Kidney epithelial cell (primary cell): ENCODE results near the gene ZFAND3. TPM values are rescaled to one million over a fixed set of nuclear protein-coding genes. Genes with fewer than 3 reads are reported as not detected.
"Not testable (repeated sequence)": the region's sequence is repeated elsewhere in the genome, so short reads cannot be mapped to it uniquely, and the experiment has no call there.

Experiments used
- DNase-seq: peaks from one replicate; pipeline ENCODE4 v3.0.0-alpha.2; 2010; ENCODE audit warnings: low read depth
- H3K27me3 ChIP-seq: 2 replicates; pipeline ENCODE4 v1.6.0; 2011; ENCODE audit warnings: low read length; ENCODE audit not compliant: control insufficient read depth, insufficient read depth
- H3K36me3 ChIP-seq: 2 replicates; pipeline ENCODE4 v1.5.1; 2011; ENCODE audit warnings: low read length; ENCODE audit not compliant: control insufficient read depth, insufficient read depth
- H3K4me3 ChIP-seq: 2 replicates; pipeline ENCODE4 v1.5.1; 2011; ENCODE audit warnings: low read depth, mild to moderate bottlenecking, control low read depth, low read length
- total RNA-seq: library from RNA; depleted of rRNA; stranded (reverse); fragments of >200 nt; gene quantifications from 2 replicates; pipeline ENCODE4 v1.2.3, GENCODE V29; 2015
- TF ChIP-seq, protein P1 (sequence below): IDR thresholded peaks from 2 replicates; pipeline ENCODE4 v1.5.1; 2011; ENCODE audit warnings: mild to moderate bottlenecking, moderate library complexity, low read length, control low read depth, inconsistent platforms; ENCODE audit not compliant: insufficient read depth, poor library complexity, severe bottlenecking

The ZFAND3 gene
- total RNA-seq, 1 donor from 2014 or later: 49.4 TPM

DNA sequence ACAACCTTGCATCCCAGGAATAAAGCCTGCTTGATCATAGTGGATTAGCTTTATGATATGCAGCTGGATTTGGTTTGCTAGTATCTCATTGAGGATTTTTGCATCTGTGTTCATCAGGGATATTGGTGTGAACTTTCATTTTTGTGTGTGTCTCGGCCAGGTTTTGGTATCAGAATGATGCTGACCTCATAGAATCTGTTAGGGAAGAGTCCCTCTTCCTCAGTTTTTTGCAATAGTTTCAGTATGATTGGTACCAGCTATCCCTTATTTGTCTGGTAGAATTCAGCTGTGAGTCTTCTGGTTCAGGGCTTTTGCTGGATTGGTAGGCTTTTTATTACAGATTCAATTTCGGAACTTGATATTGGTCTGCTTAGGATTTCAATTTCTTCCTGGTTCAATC is 132.5 kb downstream of the ZFAND3 start:
- Histone ChIP-seq H3K36me3 (no peaks in the 10 kb centered on the region), H3K4me3 (no peak overlapping the region), H3K27me3 (no peaks in the 10 kb centered on the region)
- TF ChIP-seq, protein P1, sequence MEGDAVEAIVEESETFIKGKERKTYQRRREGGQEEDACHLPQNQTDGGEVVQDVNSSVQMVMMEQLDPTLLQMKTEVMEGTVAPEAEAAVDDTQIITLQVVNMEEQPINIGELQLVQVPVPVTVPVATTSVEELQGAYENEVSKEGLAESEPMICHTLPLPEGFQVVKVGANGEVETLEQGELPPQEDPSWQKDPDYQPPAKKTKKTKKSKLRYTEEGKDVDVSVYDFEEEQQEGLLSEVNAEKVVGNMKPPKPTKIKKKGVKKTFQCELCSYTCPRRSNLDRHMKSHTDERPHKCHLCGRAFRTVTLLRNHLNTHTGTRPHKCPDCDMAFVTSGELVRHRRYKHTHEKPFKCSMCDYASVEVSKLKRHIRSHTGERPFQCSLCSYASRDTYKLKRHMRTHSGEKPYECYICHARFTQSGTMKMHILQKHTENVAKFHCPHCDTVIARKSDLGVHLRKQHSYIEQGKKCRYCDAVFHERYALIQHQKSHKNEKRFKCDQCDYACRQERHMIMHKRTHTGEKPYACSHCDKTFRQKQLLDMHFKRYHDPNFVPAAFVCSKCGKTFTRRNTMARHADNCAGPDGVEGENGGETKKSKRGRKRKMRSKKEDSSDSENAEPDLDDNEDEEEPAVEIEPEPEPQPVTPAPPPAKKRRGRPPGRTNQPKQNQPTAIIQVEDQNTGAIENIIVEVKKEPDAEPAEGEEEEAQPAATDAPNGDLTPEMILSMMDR: no peak
- DNase-seq: no peak

DNA sequence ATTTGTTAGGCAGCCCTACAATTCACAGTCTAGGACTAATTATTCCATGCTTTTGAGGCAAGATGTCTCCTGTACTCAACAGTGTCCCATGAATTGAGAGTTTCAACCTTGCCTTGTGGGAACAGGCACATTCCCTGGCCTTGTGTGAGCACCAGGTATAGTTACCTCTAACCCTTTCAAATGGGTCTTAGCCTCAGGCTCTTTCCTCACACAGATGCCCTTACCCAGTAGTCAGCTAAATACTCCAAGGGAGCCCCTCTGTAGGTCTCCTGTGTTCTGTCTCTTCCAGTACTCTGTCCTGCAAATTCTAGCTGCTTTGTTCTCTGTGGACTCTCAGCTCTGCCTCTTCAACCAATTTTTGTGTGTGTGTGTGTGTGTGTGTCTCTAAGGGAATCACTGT is 135.3 kb downstream of the ZFAND3 start:
- no peak overlapping the region for H3K4me3 ChIP-seq
- DNase-seq: no peak
- no peaks in the 10 kb centered on the region for H3K27me3 ChIP-seq
- TF ChIP-seq, protein P1: no peak
- no peaks in the 10 kb centered on the region for H3K36me3 ChIP-seq

DNA sequence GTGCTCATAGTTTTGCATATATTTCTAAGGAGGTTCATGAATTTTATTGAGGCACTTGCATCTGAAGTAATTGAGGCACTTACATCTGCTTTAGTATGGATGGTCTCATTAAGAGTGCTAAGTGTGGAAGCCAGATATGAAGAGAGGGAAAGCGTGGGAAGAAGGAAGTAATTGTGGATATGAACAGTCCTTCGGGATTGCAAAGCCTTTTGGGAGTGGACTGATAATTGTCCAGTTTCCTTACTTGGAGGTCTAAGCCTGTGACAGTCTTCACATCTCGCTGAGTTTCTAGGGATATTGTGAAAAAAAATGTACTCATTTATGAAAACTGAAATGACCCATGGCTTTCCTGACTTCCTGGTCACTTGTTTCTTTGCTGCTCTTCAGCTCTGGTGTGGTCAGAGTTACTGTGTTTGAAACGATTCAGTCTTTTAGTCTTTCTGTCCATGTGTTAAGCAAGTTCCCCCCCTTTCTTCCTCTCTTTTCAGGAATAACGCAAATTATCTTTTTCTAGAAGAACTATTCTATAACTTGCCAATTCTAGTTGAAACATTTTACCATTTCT is 137.3 kb downstream of the ZFAND3 start:
- TF ChIP-seq, protein P1: no peak
- Histone ChIP-seq H3K4me3 (no peak overlapping the region), H3K36me3 (no peaks in the 10 kb centered on the region), H3K27me3 (no peaks in the 10 kb centered on the region)
- DNase-seq: no peak

DNA sequence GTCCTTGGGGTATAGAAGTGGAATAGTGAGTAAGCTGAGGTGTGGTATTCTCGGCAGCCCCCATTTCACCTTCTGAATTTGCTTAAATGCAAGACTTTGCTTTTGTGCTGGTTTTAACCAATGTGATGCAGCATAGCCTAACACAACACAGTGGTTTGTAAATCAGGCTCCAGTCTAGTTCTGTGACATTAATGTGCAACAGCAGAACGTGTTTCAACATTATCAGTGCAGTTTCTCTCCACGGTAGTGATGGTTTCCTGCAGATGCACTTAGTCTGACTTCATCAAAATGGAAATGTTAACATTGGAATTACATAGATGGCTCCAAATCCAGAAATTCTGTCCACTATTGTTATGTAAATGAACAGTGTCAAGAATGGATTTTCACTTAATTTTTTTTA is 139.5 kb downstream of the ZFAND3 start:
- DNase-seq: no peak
- Histone ChIP-seq H3K36me3 (no peaks in the 10 kb centered on the region), H3K4me3 (no peak overlapping the region), H3K27me3 (no peaks in the 10 kb centered on the region)
- TF ChIP-seq, protein P1: no peak

DNA sequence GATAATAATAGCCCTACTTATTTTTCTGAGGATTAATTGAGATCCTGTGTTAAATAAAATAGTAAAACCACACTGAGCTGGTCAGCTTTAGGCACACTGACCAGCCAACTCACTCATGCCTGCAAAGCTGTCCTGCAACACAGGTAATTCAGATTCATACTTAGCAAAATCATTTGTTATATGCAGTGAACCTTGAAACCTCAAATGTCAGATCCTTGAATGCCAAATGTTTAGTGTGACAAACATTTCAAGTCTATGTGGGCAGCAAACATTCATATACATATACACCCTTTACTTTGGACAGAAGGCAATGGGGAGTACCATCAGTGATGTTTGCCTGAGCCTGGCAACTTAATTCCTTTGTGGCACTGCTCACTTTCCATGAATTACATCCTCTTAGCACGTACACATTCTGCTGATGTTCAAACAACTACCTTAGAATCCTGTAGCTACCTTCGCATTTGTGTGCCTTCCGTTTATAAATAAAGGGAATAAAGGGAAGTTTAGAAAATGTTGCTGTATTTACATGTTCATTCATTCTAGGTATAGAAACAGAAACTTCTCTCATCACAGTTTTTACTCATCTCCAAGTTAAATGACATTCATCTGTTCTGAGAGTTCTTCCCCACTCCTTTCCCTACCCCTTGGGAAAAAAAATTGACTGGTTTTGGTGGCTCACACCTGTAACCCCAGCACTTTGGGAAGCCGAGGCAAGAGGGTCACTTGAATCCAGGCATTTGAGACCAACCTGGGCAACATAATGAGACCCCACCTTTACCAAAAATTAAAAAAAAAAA is 140.8 kb downstream of the ZFAND3 start:
- Histone ChIP-seq H3K36me3 (no peaks in the 10 kb centered on the region), H3K27me3 (no peaks in the 10 kb centered on the region), H3K4me3 (no peak overlapping the region)
- no peak for DNase-seq
- TF ChIP-seq, protein P1: no peak

DNA sequence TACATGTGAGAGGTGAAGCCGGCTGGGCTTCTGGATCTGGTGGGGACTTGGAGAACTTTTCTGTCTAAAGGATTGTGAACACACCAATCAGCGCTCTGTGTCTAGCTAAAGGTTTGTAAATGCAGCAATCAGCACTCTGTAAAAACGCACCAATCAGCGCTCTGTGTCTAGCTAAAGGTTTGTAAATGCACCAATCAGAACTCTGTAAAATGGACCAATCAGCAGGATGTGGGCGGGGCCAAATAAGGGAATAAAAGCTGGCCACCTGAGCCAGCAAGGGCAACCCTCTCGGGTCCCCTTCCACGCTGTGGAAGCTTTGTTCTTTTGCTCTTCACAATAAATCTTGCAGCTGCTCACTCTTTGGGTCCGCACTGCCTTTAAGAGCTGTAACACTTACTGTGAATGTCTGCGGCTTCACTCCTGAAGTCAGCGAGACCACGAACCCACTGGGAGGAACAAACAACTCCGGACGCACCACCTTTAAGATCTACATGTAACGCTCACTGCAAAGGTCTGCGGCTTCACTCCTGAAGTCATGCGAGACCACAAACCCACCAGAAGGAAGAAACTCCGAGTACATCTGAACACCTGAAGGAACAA is 143.1 kb downstream of the ZFAND3 start:
- H3K36me3 ChIP-seq, H3K4me3 ChIP-seq, H3K27me3 ChIP-seq, DNase-seq: not testable (repeated sequence)
